ENCODE results near the gene HSPG2. TPM values are rescaled to one million over a fixed set of nuclear protein-coding genes. Genes with fewer than 3 reads are reported as not detected.

HSPG2 gene
- total RNA-seq, 1 donor = 265 TPM

GRCh38 chr1:21870611-21871010 is 66.5 kb downstream of the HSPG2 start:
- no peak for TF ChIP-seq CTCF (IDR thresholded peaks at IDR 0.05; ENCODE audit: extremely low read depth, low read depth, low read length)
- H3K9me3 ChIP-seq (ENCODE audit: low read depth, low read length) = no peaks in the 10 kb centered on the region
- H4K20me1 ChIP-seq (ENCODE audit: insufficient read depth, low read length) = peaks cover 49% of the 10 kb centered on the region
- H3K79me2 ChIP-seq (ENCODE audit: insufficient read depth, low read length) = peaks cover 16% of the 10 kb centered on the region
- H3K27me3 ChIP-seq (ENCODE audit: insufficient read depth, low read length) = no peaks in the 10 kb centered on the region
- H2AFZ ChIP-seq (ENCODE audit: low read length) = no peak overlapping the region
- no peak overlapping the region for H3K4me3 ChIP-seq (ENCODE audit: insufficient read depth, low read length)
- peaks cover 16% of the 10 kb centered on the region for H3K4me1 ChIP-seq (ENCODE audit: insufficient read depth, low read length)
- peaks cover 93% of the 10 kb centered on the region for H3K36me3 ChIP-seq (ENCODE audit: insufficient read depth, low read length)
- no peak overlapping the region for H3K4me2 ChIP-seq (ENCODE audit: insufficient read depth, low read length)
- peak overlapping the region; percentile 66 for H3K27ac ChIP-seq (ENCODE audit: low read depth, low read length)
- no peak for DNase-seq (ENCODE audit: insufficient read length, low spot score, missing footprints)

- Histone ChIP-seq H2AFZ (ENCODE audit: low read length) (no peak overlapping the region), H3K36me3 (ENCODE audit: insufficient read depth, low read length) (peaks cover 91% of the 10 kb centered on the region), H3K4me1 (ENCODE audit: insufficient read depth, low read length) (peaks cover 16% of the 10 kb centered on the region), H3K4me3 (ENCODE audit: insufficient read depth, low read length) (no peak overlapping the region), H3K27me3 (ENCODE audit: insufficient read depth, low read length) (no peaks in the 10 kb centered on the region), H4K20me1 (ENCODE audit: insufficient read depth, low read length) (peaks cover 48% of the 10 kb centered on the region), H3K79me2 (ENCODE audit: insufficient read depth, low read length) (peaks cover 19% of the 10 kb centered on the region), H3K27ac (ENCODE audit: low read depth, low read length) (peak overlapping the region; percentile 66), H3K9me3 (ENCODE audit: low read depth, low read length) (no peaks in the 10 kb centered on the region), H3K4me2 (ENCODE audit: insufficient read depth, low read length) (no peak overlapping the region)
- no peak for TF ChIP-seq CTCF (IDR thresholded peaks at IDR 0.05; ENCODE audit: extremely low read depth, low read depth, low read length)
- peak; percentile 100 for DNase-seq (ENCODE audit: insufficient read length, low spot score, missing footprints)
Measured at GRCh38 chr1:21869620-21870121, 67.4 kb downstream of the HSPG2 start.

GRCh38 chr1:21868941-21869454 is 68.1 kb downstream of the HSPG2 start:
- no peak for TF ChIP-seq CTCF (IDR thresholded peaks at IDR 0.05; ENCODE audit: extremely low read depth, low read depth, low read length)
- Histone ChIP-seq H3K4me2 (ENCODE audit: insufficient read depth, low read length) (no peak overlapping the region), H3K27me3 (ENCODE audit: insufficient read depth, low read length) (no peaks in the 10 kb centered on the region), H4K20me1 (ENCODE audit: insufficient read depth, low read length) (peaks cover 50% of the 10 kb centered on the region), H3K4me3 (ENCODE audit: insufficient read depth, low read length) (no peak overlapping the region), H3K4me1 (ENCODE audit: insufficient read depth, low read length) (peaks cover 16% of the 10 kb centered on the region), H3K27ac (ENCODE audit: low read depth, low read length) (no peak overlapping the region), H2AFZ (ENCODE audit: low read length) (no peak overlapping the region), H3K79me2 (ENCODE audit: insufficient read depth, low read length) (peaks cover 19% of the 10 kb centered on the region), H3K9me3 (ENCODE audit: low read depth, low read length) (no peaks in the 10 kb centered on the region), H3K36me3 (ENCODE audit: insufficient read depth, low read length) (peaks cover 91% of the 10 kb centered on the region)
- no peak for DNase-seq (ENCODE audit: insufficient read length, low spot score, missing footprints)

- no peak overlapping the region for H3K4me3 ChIP-seq (ENCODE audit: insufficient read depth, low read length)
- H3K27me3 ChIP-seq (ENCODE audit: insufficient read depth, low read length) = no peaks in the 10 kb centered on the region
- no peak for DNase-seq (ENCODE audit: insufficient read length, low spot score, missing footprints)
- H3K9me3 ChIP-seq (ENCODE audit: low read depth, low read length) = no peaks in the 10 kb centered on the region
- no peak overlapping the region for H3K4me2 ChIP-seq (ENCODE audit: insufficient read depth, low read length)
- peaks cover 90% of the 10 kb centered on the region for H3K36me3 ChIP-seq (ENCODE audit: insufficient read depth, low read length)
- H3K4me1 ChIP-seq (ENCODE audit: insufficient read depth, low read length) = peaks cover 16% of the 10 kb centered on the region
- H4K20me1 ChIP-seq (ENCODE audit: insufficient read depth, low read length) = peaks cover 48% of the 10 kb centered on the region
- H3K27ac ChIP-seq (ENCODE audit: low read depth, low read length) = no peak overlapping the region
- peaks cover 19% of the 10 kb centered on the region for H3K79me2 ChIP-seq (ENCODE audit: insufficient read depth, low read length)
- no peak for TF ChIP-seq CTCF (IDR thresholded peaks at IDR 0.05; ENCODE audit: extremely low read depth, low read depth, low read length)
- no peak overlapping the region for H2AFZ ChIP-seq (ENCODE audit: low read length)
Measured at GRCh38 chr1:21868482-21868881, 68.6 kb downstream of the HSPG2 start.
